NCI-H2227 (cell line): ENCODE data around the gene SFTPB.
"Not testable (repeated sequence)": the region's sequence is repeated elsewhere in the genome, so short reads cannot be mapped to it uniquely, and the experiment has no call there.

Source experiments
- DNase-seq: peaks from one replicate; lab custom pipeline; 2025; ENCODE audit not compliant: unreplicated experiment; lab: John Stamatoyannopoulos, UW

SFTPB gene

GRCh38 chr2:85614757-85615156, 53.2 kb downstream of the SFTPB start:
- not testable (repeated sequence) for DNase-seq

GRCh38 chr2:85613717-85614515, 54.1 kb downstream of the SFTPB start:
- DNase-seq, result no peak

- peak; percentile 94 for DNase-seq
These were observed 56.1 kb downstream of the SFTPB start, which contains the start of gene C2orf68 for GRCh38 chr2:85611705-85612587. TSS of gene C2orf68 (minus strand) at chr2:85612066. CDS start at chr2:85611984, 82 bp downstream.

GRCh38 chr2:85611217-85611704, 56.7 kb downstream of the SFTPB start:
- DNase-seq, result peak; percentile 72
